ENCODE data around the gene CTSD. TPM values are rescaled to one million over a fixed set of nuclear protein-coding genes. Genes with fewer than 3 reads are reported as not detected.

Gene CTSD
- total RNA-seq, 4 donors from 2014 or later = 385 to 583 (median 429) TPM

- Histone ChIP-seq H3K4me3 (no peak overlapping the region), H3K27ac (peak overlapping the region in 2 of 4 donors; percentile 20 to 71), H3K9me3 (no peaks in the 10 kb centered on the region), H3K27me3 (peaks cover 0 to 12% of the 10 kb centered on the region in 2 donors), H3K36me3 (peaks cover 0 to 6% (median 0%) of the 10 kb centered on the region in 3 donors), H3K4me1 (peaks cover 0 to 46% (median 12%) of the 10 kb centered on the region in 4 donors)
- no peak for DNase-seq (ENCODE audit: low spot score in 2 of 2)
- 60 to 69% methylated on average over 10 to 15 of the region's 18 CpGs for WGBS, 2 donors
- TF ChIP-seq POLR2A (IDR thresholded peaks at IDR 0.05) = no peak
- no peak for TF ChIP-seq EP300 (IDR thresholded peaks at IDR 0.05)
- TF ChIP-seq CTCF (IDR thresholded peaks at IDR 0.05) = no peak
Measured at GRCh38 chr11:1744891-1745700, 18.6 kb downstream of the CTSD start.

DNA sequence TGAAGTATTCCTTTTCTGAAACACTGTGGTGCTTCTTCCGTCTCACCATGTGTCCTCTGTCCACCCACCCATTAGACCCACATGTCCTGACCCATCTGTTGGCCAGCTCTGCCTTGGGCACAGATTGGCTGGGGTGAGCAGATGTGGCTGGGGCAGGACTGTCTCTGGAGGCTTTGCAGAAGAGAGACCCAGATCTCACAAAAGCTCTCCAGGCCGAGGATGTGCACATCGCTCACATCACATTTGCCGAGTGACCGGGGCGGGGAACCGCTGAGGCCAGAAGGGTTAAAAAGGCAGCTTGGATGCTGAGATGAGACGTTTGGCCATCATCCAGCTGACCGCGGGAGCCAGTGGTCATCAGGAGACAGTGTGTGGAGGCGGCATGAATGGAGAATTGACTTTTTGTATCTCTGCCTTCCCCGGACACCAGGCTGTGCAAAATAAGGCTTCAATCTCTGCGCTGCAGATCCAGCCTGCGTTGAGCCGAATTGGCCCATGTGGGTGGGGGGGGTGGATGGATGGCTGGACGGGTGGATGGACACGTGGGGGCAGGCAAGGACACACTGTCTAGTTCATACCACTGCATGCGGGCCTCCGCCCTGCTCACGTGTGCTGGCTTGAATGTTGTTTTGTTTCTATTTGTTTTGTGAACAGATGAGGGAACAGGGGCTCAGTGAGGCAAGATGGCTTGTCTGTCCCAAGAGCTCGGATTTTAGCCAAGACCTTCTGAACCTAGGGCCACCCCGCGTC, 19.4 kb downstream of the CTSD start:
- Histone ChIP-seq H3K27ac (peak overlapping the region in 2 of 4 donors; percentile 60 to 71), H3K9me3 (no peaks in the 10 kb centered on the region), H3K4me3 (no peak overlapping the region), H3K36me3 (peaks cover 0 to 6% (median 0%) of the 10 kb centered on the region in 3 donors), H3K4me1 (peaks cover 0 to 38% (median 8%) of the 10 kb centered on the region in 4 donors), H3K27me3 (peaks cover 0 to 10% of the 10 kb centered on the region in 2 donors)
- 13 to 39% methylated on average over 23 of the region's 23 CpGs for WGBS, 2 donors
- peak; percentile 46 to 50 for DNase-seq (ENCODE audit: low spot score in 2 of 2)
- TF ChIP-seq POLR2A (IDR thresholded peaks at IDR 0.05) (no peak), EP300 (IDR thresholded peaks at IDR 0.05) (peak in 1 of 2 donors; percentile 36)

- TF ChIP-seq CTCF (IDR thresholded peaks at IDR 0.05) = no peak
- TF ChIP-seq EP300 (IDR thresholded peaks at IDR 0.05) = peak in 1 of 2 donors; percentile 10
- no peak for TF ChIP-seq POLR2A (IDR thresholded peaks at IDR 0.05)
- H3K4me3 ChIP-seq = no peak overlapping the region
- 83 to 84% methylated on average over 10 of the region's 10 CpGs for WGBS, 2 donors
Measured at GRCh38 chr11:1743585-1744136, 20.1 kb downstream of the CTSD start.

DNA sequence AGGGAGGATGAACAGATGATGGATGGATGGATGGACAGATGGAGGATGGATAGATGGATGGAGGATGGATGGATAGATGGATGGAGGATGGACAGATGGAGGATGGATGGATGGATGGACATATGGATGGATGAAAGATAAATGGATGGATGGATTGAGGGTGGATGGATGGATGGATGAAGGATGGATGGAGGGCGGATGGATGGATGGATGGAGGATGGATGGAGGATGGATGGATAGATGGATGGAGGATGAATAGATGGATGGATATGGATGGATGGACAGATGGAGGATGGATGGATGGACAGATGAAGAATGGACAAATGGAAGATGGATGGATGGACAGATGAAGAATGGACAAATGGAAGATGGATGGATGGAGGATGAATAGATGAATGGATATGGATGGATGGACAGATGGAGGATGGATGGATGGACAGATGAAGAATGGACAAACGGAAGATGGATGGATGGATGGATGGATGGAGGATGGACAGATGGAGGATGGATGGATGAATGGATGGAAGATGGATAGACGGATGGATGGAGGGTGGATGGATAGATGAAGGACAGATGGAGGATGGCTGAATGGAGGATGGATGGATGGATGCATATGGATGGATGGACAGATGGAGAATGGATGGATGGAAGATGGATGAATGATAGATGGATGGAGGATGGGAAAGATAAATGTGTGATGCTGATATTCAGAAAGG, 20.7 kb downstream of the CTSD start:
- WGBS, 2 donors = 88 to 96% methylated on average over 3 of the region's 3 CpGs
- no peak for DNase-seq (ENCODE audit: low spot score in 2 of 2)
- H3K4me1 ChIP-seq = peaks cover 0 to 26% (median 4%) of the 10 kb centered on the region in 4 donors
- peaks cover 0 to 6% (median 0%) of the 10 kb centered on the region in 3 donors for H3K36me3 ChIP-seq
- H3K4me3 ChIP-seq = no peak overlapping the region
- TF ChIP-seq EP300 (IDR thresholded peaks at IDR 0.05) = no peak
- no peak for TF ChIP-seq POLR2A (IDR thresholded peaks at IDR 0.05)
- TF ChIP-seq CTCF (IDR thresholded peaks at IDR 0.05) = no peak
- H3K27me3 ChIP-seq = peaks cover 0 to under 1% of the 10 kb centered on the region in 2 donors
- H3K27ac ChIP-seq = no peak overlapping the region
- H3K9me3 ChIP-seq = peaks cover 0 to 2% (median 0%) of the 10 kb centered on the region in 4 donors

More at GRCh38 chr11:1743585-1744136, 20.1 kb downstream of the CTSD start:
- no peak for DNase-seq (ENCODE audit: low spot score in 2 of 2)
- H3K27ac ChIP-seq = peak overlapping the region in 2 of 4 donors; percentile 60 to 71
- H3K36me3 ChIP-seq = peaks cover 0 to 6% (median 0%) of the 10 kb centered on the region in 3 donors
- H3K27me3 ChIP-seq = peaks cover 0 to 7% of the 10 kb centered on the region in 2 donors
- no peaks in the 10 kb centered on the region for H3K9me3 ChIP-seq
- peaks cover 0 to 32% (median 5%) of the 10 kb centered on the region in 4 donors for H3K4me1 ChIP-seq

GRCh38 chr11:1742371-1742770, 21.4 kb downstream of the CTSD start:
- Histone ChIP-seq H3K27ac (no peak overlapping the region), H3K36me3 (peaks cover 0 to 6% (median 0%) of the 10 kb centered on the region in 3 donors), H3K9me3 (peaks cover 0 to 8% (median under 1%) of the 10 kb centered on the region in 4 donors), H3K27me3 (no peaks in the 10 kb centered on the region), H3K4me3 (no peak overlapping the region), H3K4me1 (peaks cover 0 to 23% (median 4%) of the 10 kb centered on the region in 4 donors)
- no peak for DNase-seq (ENCODE audit: low spot score in 2 of 2)
- no peak for TF ChIP-seq CTCF (IDR thresholded peaks at IDR 0.05)
- no peak for TF ChIP-seq POLR2A (IDR thresholded peaks at IDR 0.05)
- no peak for TF ChIP-seq EP300 (IDR thresholded peaks at IDR 0.05)
- 83 to 84% methylated on average over 4 of the region's 4 CpGs for WGBS, 2 donors

All from tibial nerve (tissue), 4 donors.